Esophagus muscularis mucosa (tissue), 3 donors: ENCODE results near the gene SEL1L3.

Experiments used
- POLR2A ChIP-seq: fragments of 450-650 bp; IDR thresholded peaks from one replicate; pipeline ENCODE4 v1.6.1; 2017; ENCODE audit warnings: antibody characterized with exemption, moderate library complexity, mild to moderate bottlenecking, low read depth
- POLR2AphosphoS5 ChIP-seq, 2 donors: sonication (generic); formaldehyde crosslinking; IDR thresholded peaks; one replicate each; pipeline ENCODE4 v1.6.1; 2017; ENCODE audit warnings: antibody characterized with exemption in 2 of 2
- TF ChIP-seq, protein P1 (sequence below), 3 experiments: fragments of 200-600 bp in 2 of 3; fragments of 450-650 bp in 1 of 3; sonication (generic) in 2 of 3; IDR thresholded peaks; one replicate each; pipeline ENCODE4 v1.5.1; 2017 to 2019; ENCODE audit warnings: antibody characterized with exemption in 3 of 3, mild to moderate bottlenecking in 2 of 3, moderate library complexity in 1 of 3

DNA sequence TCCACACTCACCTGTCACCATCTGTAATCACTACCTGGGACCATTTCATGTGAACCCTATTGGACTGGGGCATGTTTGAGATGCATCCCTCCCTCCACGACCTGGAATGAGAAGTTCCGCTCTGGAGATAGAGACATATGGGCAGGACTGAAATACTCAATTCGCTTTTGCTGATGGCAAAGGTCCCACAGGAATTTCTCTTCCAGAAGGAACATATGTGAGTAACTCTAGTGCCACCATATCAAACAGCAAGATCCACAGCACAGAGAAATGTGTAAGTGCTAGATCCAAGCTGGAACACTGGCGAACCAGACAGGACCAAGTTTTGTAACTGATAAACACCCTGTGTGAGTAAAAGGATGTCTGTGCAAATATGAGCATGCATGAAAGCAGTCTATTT, 43.9 kb downstream of the SEL1L3 start:
- TF ChIP-seq POLR2A (no peak), POLR2AphosphoS5 (IDR thresholded peaks at IDR 0.05) (no peak)
- TF ChIP-seq, protein P1, sequence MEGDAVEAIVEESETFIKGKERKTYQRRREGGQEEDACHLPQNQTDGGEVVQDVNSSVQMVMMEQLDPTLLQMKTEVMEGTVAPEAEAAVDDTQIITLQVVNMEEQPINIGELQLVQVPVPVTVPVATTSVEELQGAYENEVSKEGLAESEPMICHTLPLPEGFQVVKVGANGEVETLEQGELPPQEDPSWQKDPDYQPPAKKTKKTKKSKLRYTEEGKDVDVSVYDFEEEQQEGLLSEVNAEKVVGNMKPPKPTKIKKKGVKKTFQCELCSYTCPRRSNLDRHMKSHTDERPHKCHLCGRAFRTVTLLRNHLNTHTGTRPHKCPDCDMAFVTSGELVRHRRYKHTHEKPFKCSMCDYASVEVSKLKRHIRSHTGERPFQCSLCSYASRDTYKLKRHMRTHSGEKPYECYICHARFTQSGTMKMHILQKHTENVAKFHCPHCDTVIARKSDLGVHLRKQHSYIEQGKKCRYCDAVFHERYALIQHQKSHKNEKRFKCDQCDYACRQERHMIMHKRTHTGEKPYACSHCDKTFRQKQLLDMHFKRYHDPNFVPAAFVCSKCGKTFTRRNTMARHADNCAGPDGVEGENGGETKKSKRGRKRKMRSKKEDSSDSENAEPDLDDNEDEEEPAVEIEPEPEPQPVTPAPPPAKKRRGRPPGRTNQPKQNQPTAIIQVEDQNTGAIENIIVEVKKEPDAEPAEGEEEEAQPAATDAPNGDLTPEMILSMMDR (IDR thresholded peaks at IDR 0.05), result no peak
